Right renal pelvis (tissue), 4 donors: Measurements from ENCODE around the gene ABO. TPM values are rescaled to one million over a fixed set of nuclear protein-coding genes. Genes with fewer than 3 reads are reported as not detected.
"Not testable (repeated sequence)": the region's sequence is repeated elsewhere in the genome, so short reads cannot be mapped to it uniquely, and the experiment has no call there.

Source experiments
- DNase-seq, 4 donors: peaks; one replicate each; pipeline ENCODE4 v3.0.0-alpha.2; 2013; ENCODE audit warnings: low read depth in 4 of 4, low spot score in 3 of 4, missing footprints in 1 of 4
- polyA plus RNA-seq, 4 donors: library from polyadenylated mRNA; unstranded; fragments of 120-200 nt; gene quantifications; one replicate each; pipeline ENCODE4 v1.2.1, GENCODE V29; 2013; ENCODE audit not compliant: insufficient read length in 4 of 4

The ABO gene
- polyA plus RNA-seq, 4 donors, result 9.8 to 30.9 (median 24.8) TPM

DNA sequence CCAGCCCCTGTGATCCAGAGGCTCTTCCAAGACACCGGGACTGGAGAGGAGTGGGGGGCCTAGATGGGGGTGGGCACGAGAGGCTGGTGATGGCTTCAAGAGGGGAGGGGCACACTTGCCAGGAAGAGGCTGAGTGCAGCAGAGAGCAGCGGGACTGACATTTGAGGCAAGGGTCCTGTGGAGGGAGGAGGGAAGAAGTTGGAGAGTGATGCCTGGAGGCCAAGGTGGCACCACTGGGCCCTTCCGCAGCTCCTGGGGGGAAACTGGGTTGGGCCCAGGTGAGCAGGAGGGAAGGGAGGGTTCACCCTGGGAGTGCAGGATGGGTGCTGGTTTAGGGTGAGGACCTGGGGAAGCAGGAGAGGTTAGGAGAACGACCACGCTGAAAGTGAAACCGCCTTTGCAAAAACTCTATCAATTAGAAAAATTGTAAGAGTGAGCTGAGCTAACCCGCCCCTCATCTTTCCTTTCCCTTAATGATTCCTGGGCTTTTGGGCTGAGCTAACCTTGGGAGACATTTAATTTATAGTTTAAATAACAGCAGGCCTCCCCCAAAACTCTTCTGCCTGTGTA, 26.2 kb downstream of the ABO start:
- no peak for DNase-seq

DNA sequence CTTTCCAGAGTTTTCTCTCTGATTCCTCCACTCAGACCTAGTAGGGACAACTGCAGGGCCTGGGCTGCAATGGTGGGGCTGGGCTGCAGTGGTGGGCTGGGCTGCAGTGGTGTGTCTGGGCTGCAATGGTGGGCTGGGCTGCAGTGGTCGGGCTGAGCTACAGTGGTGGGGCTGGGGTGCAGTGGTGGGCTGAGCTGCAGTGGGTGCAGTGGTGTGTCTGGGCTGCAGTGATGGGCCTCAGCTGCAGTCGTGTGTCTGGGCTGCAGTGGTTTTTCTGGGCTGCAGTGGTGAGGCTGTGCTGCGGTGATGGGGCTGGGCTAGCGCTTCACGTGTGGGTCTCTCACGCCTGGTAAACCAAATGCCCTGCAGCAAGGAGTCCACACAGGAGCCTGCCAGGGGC, 27.4 kb downstream of the ABO start:
- DNase-seq, result no peak

DNA sequence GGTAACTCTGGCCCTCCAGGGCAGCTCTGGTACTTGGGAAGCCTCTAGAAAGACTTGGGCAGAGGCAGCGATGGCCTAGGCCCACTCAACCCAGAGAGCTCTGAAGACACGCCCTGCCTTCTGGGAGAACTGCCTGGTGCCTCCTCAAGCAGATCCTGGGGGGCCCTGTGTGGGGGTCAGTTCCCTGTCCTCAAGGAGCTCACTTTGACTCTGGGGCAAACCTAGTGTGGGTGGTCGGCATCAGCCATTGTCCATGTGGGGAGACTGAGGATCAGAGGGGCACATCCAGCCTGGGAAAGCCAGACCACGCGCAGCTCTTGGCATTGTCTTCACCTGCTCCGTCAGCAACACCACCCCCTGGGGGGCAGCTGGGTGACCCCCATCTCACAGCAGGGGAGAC, 28.0 kb downstream of the ABO start:
- DNase-seq, result no peak

DNA sequence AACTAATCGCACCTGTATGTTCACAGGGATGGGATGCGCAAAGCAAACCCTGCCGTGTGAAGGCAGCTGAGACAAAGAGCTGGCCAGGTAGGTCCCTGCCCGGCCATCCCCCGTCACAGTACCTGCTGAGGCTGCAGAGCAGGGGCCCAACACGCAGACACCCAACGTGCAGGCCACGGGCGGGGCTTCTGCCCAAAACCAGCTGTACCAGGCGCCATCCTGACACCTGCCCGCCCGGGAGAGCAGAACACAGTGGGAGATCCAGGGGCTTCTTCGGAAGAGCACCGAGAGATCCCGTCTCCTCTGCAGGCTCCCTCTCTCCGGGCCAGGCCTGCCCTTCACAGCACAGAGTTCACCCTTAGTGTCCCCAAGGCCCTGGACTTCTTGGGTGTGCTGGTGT, 28.4 kb downstream of the ABO start:
- no peak for DNase-seq

DNA sequence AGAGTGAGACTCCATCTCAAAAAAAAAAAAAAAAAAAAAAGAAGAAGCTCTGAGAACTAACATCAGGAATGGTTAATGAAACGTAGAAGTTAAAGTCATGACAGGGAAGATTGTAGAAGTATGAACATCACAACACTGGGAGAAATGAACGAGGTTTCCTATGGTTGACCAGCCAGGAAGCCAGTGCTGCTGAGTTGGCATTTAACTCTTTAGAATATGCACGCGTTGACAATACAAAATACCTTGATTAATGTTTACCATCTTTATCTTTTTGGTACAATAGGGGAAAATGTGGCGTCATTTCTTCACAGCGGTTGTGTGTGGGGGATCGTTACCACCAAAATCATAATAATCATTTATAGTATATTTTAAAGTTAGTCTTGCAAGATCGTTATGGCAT, 32.0 kb downstream of the ABO start:
- DNase-seq, result no peak

DNA sequence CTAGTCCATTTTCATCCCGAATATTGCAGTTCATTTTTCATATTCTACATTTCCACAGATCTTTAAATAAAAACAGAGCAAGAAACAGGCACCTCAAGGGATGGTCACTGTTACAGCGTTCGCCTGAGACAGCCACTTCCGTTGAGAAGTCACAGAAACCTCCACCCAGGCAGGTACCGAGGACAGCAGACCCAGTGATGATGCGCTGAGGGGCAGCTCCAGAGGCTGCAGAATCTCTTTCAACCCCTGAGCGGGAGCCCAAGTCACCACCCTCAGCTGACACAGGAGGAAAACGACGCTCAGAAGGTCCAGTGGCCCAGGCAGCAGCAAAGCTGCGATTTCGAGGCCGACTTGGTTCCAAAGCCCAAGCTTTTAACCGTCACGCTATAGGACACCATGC, 32.8 kb downstream of the ABO start:
- no peak for DNase-seq

DNA sequence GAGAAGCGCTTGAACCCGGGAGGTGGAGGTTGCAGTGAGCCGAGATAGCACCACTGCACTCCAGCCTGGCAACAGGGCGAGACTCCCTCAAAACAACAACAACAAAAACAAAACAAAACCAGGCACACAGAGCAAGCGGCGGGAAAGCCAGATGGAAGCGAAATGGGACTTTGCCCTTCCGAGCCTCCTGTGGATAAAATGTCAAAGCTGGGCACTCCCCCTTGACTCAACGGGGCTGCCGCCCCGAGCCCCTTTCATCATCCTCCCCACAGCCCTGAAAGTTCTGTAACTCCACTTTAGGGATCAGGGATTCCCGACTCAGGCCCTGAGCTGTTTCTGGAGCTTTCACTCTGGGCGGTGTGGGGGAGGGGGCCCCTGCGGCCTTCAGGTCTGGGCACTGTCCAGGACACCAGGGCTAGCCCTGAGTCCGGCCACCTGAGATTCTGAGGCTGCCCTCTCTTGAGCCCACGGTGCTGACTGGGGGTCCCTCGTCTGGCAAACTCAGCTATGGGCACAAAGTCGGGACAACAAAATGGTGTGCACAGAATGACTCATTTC, 35.4 kb downstream of the ABO start:
- no peak for DNase-seq

DNA sequence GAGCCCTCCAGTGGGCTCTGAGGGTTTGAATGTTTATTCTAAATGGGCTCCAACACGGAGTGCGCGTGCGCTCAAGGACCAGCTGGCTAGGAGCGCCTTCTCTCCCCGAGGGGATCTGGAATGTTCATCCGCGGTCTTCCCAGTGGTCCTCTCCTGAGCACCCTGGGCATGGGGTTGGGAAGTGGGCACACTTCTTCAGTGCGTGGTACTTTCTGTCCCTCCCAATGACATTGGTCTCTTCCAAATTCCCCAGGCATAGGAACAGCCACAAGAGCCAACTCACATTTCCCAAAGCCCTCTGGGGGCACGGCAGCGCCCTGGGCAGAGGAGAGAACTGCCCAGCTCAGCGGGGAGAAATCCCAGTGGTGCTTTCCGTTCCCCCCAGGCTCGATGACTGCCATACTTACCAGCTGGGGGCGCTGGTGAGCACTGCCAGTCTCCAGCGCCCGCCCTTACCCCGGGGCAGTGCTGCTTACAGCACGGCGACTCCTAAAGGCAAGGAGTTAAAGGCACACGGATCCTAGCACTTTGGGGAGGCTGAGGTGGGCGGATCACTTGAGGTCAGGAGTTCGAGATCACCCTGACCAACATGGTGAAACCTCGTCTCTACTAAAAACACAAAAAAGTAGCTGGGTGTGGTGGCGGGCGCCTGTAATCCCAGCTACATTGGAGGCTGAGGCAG, 36.0 kb downstream of the ABO start:
- peak in 1 of 4 donors; percentile 51 for DNase-seq

DNA sequence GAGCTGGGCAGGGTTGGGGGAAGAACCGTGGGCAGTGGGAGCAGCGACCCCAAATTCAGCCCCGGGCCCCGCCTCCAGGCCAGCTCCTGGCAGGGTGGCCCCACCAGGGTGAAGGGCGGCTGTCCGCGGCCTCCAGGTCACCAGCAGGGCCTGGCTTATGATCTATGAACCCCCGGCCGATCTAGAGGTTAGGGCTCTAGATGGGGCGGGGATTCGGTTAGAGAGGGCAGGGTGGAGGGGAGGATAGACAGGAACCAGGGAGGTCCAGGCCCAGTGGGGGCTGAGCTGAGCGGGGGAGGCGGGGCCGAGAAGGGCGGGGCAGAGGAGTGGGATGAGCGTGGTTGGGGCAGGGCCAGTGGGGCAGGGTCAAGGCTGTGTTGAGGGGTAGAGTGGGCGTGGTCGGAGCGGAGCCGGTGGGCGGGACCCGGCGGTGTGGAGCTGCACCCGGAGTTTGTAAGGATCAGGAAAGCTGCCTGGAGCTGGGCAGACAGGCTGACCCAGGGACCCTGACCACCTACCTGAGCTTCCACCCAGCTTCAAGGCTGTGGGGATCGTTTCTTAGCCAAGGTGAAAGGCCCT, 36.6 kb downstream of the ABO start:
- DNase-seq, result peak in 2 of 4 donors; percentile 43 to 47

DNA sequence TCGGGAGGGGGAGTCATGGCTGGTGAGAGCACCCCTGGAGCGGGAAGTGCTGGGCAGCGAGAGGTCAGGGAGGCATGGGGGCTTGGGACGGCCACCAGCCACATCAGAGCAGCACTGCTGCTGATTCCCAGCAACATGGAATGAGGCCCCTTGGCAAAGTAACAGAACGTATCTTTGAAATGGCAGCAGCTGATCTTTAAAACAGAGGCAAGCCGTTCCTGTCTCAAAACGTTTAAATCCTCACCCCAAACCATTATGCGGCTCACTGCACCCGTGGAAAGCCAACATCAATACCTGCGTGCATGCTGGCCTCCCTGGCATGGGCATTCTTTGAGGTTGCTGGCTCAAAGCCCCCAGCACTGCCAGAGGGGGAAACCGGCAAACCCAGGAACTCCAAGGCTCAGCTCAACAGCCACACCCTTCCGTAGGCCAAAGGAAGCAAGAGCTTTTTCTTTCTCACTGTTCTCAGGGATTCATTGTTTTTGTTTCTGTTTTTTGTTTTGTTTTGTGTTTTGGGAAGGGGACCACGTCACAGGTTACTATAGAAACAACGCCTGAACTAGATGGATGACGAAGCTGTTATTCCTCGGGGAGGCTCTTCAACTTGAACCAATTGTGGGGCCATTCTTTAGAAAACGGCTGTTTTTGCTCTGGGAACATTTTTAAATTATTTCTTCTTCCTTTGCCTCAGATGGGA, 37.8 kb downstream of the ABO start:
- DNase-seq, result no peak

DNA sequence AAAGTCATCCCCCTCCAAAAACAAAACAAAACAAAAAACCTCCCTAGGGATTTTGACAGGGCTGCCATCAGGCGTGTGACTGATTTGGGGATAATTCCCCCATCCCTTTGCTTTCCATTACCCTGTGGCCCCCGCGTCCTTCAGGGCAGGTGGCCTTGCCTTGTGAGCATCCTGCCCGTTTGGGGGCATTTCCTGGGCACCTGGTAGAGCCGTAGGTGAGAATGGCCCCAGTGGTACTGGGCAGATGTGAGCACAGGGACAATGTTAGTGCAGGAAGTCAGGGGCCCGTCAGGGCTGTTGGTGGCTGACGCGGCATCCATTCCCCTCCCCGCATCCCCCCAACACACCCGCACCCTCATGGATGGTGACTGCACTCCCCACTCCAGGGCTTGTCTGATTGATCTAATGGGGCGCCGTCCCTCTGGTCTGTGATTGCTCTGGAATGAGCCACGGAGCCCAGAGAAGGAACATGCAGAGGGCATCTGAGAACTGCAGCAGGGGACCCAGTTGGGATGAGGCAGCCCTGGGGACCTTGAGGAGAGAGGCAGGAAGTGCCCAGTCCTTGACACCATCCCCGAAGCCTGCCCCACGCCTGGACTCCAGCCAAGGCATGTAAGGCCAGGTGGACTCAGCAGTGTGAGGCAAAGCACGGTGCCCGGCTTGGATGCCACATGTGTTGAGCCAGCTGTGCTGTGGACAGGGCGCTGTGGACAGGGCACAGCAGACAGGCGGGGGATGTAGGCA, 38.5 kb downstream of the ABO start:
- DNase-seq, result not testable (repeated sequence)

DNA sequence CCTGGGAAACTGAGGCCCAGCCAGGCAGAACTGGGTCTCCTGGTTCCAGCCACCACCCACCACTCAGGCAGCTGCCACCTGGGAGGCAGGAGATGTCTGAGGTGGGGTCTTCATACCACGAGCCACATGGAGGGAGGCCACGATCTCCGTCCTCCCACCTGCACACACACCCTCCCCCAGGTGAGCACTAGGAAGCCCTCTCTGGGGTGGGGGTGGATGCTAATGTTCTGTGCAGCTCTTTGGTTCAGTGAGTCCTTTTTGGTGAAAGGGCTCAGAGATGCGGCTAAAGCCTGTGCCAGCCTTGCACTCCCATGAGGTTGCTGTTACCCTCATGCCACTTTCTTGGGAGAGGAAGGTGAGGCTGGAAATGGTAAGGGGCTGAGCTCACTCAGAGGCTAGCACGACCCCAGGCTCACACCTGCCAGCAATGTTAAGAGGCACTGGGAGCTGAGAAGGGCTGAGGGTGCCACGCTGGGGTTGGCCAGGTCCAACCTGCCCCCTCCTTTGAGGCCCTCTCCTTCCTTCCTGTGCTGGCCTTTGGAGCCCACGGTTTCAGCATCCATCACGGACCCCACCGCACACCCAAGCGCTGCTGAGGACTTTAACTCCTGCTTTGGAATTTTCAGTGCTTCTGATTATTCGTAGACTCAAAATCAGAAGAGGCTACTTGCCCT, 39.3 kb downstream of the ABO start:
- no peak for DNase-seq

DNA sequence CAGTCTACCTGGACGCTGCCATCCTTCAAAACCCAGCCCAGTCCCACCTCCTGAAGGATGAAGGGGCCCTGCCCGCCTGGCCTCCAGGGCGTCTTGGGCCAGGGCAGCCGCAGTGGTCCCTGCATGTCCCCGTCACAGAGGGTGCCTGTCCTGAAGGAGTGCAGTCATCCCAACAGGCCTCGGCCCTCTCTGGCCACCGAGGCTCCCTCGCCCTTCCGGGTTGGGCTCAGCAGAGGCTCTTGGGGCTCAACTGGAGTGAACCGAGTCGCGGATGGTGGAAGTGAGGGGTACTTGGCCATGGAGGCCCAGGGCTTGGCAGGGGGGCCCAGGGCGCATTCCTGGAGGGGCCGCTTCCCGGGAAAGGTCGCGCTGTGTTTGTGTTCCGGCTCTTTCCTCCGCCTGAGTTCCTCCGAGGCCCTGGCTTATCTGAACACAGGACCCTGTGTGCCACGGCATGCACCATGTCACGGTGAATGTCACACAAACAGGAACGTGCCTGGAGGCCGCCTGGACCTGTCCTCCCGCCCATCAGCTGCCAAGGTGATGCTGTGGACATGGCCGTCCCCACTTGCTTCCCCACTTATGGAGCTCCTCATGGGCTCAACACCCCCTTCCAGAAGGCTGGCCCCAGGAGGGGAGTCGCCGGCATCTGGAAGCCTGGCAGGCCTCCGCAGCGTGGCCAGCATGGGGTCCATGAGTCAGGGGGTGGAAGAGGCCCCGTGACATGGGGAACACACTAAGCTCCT, 40.3 kb downstream of the ABO start:
- no peak for DNase-seq

DNA sequence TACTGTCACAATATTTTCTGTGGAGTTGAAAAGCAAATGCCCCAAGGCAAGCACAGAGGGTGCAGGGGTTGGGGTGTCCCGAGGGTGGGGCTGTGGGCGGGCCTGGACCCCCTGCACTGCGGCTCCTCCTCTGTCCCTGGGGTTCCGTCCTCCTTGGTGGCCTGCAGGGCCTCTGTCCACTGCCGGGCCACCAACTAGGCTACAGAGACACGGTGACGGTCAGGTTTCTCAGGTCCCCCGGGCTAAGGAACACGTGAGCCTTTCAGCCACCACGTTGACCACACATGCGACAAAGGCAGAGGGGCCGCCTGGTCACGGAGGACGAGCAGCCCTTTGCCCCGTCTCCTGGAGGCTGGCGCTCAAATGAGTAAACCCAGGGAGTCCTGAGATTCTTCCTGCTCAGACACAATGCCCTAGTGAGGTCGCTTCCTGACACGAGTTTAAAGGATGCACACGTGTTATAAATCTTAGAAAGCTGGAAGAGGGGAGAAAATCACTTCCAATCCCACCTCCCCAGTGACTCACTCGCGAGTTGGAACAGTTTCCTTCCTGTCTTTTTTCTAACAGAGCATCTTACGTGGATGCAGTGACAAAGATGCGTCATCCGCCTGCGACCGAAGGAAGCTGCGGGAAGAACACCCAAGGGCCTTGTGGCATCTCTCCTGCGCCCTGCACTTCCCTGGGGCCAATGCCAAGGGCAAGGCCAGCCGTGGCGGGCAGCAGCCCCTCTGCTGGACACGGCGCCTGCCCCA, 41.1 kb downstream of the ABO start:
- DNase-seq, result no peak

DNA sequence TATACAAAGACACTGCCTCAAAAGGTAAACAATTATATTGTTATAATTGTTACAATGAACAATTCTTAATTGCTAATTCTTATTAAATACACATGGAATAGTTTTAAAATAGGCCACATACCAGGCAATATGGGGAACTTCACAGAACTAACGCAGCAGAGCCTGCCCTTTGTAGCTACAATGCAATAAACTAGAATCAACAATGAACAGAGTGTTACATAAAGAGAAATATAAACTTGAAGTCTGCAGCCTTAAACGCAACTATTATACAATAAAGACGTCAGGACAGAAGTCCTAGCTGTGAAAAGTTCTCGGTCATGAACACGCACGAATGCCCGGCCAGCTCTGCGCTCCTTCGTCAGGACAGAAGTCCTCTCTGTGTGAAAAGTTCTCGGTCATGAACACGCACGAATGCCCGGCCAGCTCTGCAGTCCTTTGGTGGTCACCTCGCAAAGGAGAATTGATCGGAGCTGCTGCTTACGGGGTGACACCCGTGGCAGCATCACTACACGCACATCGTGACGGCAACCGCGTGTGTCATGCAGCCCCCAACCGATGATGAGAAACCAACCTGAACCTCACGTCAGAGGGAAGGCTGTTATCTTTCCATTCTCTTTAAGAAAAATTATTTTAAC, 43.0 kb downstream of the ABO start:
- DNase-seq, result not testable (repeated sequence)

DNA sequence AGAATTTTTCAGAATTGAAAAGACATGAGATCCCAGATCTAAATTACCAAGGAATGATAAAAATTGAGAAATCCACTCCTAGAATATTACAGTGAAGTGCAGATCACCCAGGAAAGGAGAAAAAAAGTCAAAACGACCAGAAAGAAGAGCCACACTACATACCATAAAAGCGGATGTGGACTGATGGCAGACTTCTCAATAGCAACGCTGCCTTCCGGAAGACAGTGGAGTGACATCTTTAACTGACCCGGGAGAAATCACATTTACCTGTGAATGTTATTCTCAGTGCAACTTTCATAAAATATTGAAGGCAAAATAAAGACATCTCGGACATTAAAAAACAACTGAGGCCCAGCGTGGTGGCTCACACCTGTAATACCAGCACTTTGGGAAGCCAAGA, 44.5 kb downstream of the ABO start:
- not testable (repeated sequence) for DNase-seq

DNA sequence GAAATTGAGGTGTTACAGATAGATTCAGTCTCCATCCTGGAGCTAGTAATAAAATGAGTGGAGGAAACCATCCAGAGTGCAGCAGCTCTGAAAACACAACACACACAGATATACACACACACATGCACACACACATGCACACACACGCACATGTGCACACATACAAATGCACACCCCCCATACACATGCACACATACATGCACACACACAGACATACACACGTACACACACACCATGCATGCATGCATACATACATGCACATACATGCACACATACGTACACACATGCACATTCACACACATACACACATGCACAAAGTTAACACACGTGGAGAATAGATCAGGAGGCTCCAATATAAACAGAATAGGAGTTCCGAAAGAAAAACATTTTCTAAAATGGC, 44.9 kb downstream of the ABO start:
- no peak for DNase-seq

DNA sequence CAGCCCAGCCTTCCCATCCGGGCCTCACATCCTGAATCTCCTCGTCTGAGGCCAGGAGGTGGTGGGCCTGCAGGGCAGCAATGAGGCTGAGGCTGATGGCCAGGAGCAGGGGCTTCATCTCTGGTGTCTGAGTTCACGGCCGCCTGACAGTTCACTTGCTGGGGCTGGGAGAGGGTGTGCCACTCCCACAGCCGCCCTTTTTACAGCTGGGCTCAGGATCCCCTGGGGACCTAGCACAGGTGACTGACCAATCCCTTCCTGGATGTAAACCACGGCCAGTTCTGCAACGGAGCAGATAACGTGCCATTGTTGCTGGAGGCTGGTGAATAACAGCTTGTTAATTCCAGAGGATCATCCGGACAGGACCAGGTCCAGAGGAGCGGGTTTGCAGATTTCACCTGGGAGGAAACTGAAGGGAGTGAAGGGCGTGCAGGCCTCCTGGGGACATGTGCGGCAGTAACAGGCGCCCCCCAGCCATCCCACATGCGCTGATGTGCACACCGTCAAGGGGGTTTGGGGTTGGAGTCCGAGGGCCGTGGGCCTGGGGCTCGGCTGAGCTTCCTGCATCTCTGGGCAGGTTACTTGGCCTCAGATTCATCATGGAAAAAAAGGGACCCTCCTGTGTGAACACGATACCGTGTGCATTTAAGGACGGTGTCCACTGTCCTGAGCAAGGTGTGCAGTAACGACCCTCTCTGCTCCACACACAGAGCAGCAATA, 46.4 kb downstream of the ABO start:
- DNase-seq, result not testable (repeated sequence)
